Measurements from ENCODE around the gene SERPINE2. TPM values are rescaled to one million over a fixed set of nuclear protein-coding genes. Genes with fewer than 3 reads are reported as not detected.

SERPINE2 gene
- polyA plus RNA-seq, 4 donors: 6.0 to 43.9 (median 21.0) TPM

GRCh38 chr2:223993634-223994232, 45.4 kb downstream of the SERPINE2 start:
- FAIRE-seq (no peak), DNase-seq (peak; percentile 82 to 85)
- Histone ChIP-seq H3K9me3 (ENCODE audit: control insufficient read depth in 2 of 2, insufficient read depth in 1 of 2, low read depth in 1 of 2, low read length in 1 of 2) (no peaks in the 10 kb centered on the region), H3K36me3 (ENCODE audit: control insufficient read depth in 3 of 3, insufficient read depth in 2 of 3, low read depth in 1 of 3, low read length in 3 of 3) (peaks cover 0 to 12% (median 0%) of the 10 kb centered on the region in 3 donors), H3K27ac (ENCODE audit: low read depth in 1 of 3, low read length in 2 of 3) (no peak overlapping the region), H3K4me1 (ENCODE audit: control insufficient read depth in 3 of 3, insufficient read depth in 2 of 3, low read depth in 1 of 3, low read length in 2 of 3) (peaks cover 5 to 31% (median 6%) of the 10 kb centered on the region in 3 donors), H3K27me3 (ENCODE audit: control insufficient read depth in 3 of 3, insufficient read depth in 3 of 3, low read length in 3 of 3) (no peaks in the 10 kb centered on the region), H3K4me3 (ENCODE audit: low read depth in 1 of 3, low read length in 3 of 3) (no peak overlapping the region)
- WGBS, 3 donors: 28 to 32% (median 29%) methylated on average over 5 of the region's 5 CpGs

GRCh38 chr2:223991611-223992010, 47.5 kb downstream of the SERPINE2 start:
- Histone ChIP-seq H3K36me3 (ENCODE audit: control insufficient read depth in 3 of 3, insufficient read depth in 2 of 3, low read depth in 1 of 3, low read length in 3 of 3) (peaks cover 0 to 12% (median 0%) of the 10 kb centered on the region in 3 donors), H3K4me3 (ENCODE audit: low read depth in 1 of 3, low read length in 3 of 3) (no peak overlapping the region), H3K4me1 (ENCODE audit: control insufficient read depth in 3 of 3, insufficient read depth in 2 of 3, low read depth in 1 of 3, low read length in 2 of 3) (peaks cover 5 to 18% (median 6%) of the 10 kb centered on the region in 3 donors), H3K27ac (ENCODE audit: low read depth in 1 of 3, low read length in 2 of 3) (no peak overlapping the region), H3K27me3 (ENCODE audit: control insufficient read depth in 3 of 3, insufficient read depth in 3 of 3, low read length in 3 of 3) (peaks cover 0 to 2% (median 0%) of the 10 kb centered on the region in 3 donors), H3K9me3 (ENCODE audit: control insufficient read depth in 2 of 2, insufficient read depth in 1 of 2, low read depth in 1 of 2, low read length in 1 of 2) (no peaks in the 10 kb centered on the region)
- no peak for DNase-seq
- 90 to 94% (median 92%) methylated on average over 12 of the region's 12 CpGs for WGBS, 3 donors
- FAIRE-seq: no peak

- Histone ChIP-seq H3K36me3 (ENCODE audit: control insufficient read depth in 3 of 3, insufficient read depth in 2 of 3, low read depth in 1 of 3, low read length in 3 of 3) (peaks cover 0 to 6% (median 0%) of the 10 kb centered on the region in 3 donors), H3K27me3 (ENCODE audit: control insufficient read depth in 3 of 3, insufficient read depth in 3 of 3, low read length in 3 of 3) (peaks cover 0 to 2% (median 0%) of the 10 kb centered on the region in 3 donors), H3K4me3 (ENCODE audit: low read depth in 1 of 3, low read length in 3 of 3) (no peak overlapping the region), H3K27ac (ENCODE audit: low read depth in 1 of 3, low read length in 2 of 3) (no peak overlapping the region), H3K9me3 (ENCODE audit: control insufficient read depth in 2 of 2, insufficient read depth in 1 of 2, low read depth in 1 of 2, low read length in 1 of 2) (no peaks in the 10 kb centered on the region), H3K4me1 (ENCODE audit: control insufficient read depth in 3 of 3, insufficient read depth in 2 of 3, low read depth in 1 of 3, low read length in 2 of 3) (peaks cover 5 to 10% (median 5%) of the 10 kb centered on the region in 3 donors)
- 66 to 84% (median 71%) methylated on average over 3 of the region's 3 CpGs for WGBS, 3 donors
- FAIRE-seq (no peak), DNase-seq (no peak)
Observed at GRCh38 chr2:223989856-223990232, 49.2 kb downstream of the SERPINE2 start.

GRCh38 chr2:223989206-223989855, 49.8 kb downstream of the SERPINE2 start:
- no peaks in the 10 kb centered on the region for H3K9me3 ChIP-seq (ENCODE audit: control insufficient read depth in 2 of 2, insufficient read depth in 1 of 2, low read depth in 1 of 2, low read length in 1 of 2)
- DNase-seq (peak; percentile 13 to 63), FAIRE-seq (no peak)
- peaks cover 0 to 2% (median 0%) of the 10 kb centered on the region in 3 donors for H3K27me3 ChIP-seq (ENCODE audit: control insufficient read depth in 3 of 3, insufficient read depth in 3 of 3, low read length in 3 of 3)
- WGBS, 3 donors: 26 to 68% (median 44%) methylated on average over 10 of the region's 10 CpGs
- peaks cover 0 to 10% (median 2%) of the 10 kb centered on the region in 3 donors for H3K36me3 ChIP-seq (ENCODE audit: control insufficient read depth in 3 of 3, insufficient read depth in 2 of 3, low read depth in 1 of 3, low read length in 3 of 3)
- H3K4me3 ChIP-seq (ENCODE audit: low read depth in 1 of 3, low read length in 3 of 3): no peak overlapping the region
- H3K4me1 ChIP-seq (ENCODE audit: control insufficient read depth in 3 of 3, insufficient read depth in 2 of 3, low read depth in 1 of 3, low read length in 2 of 3): peaks cover 5 to 6% (median 5%) of the 10 kb centered on the region in 3 donors
- no peak overlapping the region for H3K27ac ChIP-seq (ENCODE audit: low read depth in 1 of 3, low read length in 2 of 3)

GRCh38 chr2:223981241-223981640, 57.8 kb downstream of the SERPINE2 start:
- DNase-seq (no peak), FAIRE-seq (no peak)
- Histone ChIP-seq H3K27me3 (ENCODE audit: control insufficient read depth in 3 of 3, insufficient read depth in 3 of 3, low read length in 3 of 3) (no peaks in the 10 kb centered on the region), H3K27ac (ENCODE audit: low read depth in 1 of 3, low read length in 2 of 3) (no peak overlapping the region), H3K9me3 (ENCODE audit: control insufficient read depth in 2 of 2, insufficient read depth in 1 of 2, low read depth in 1 of 2, low read length in 1 of 2) (no peaks in the 10 kb centered on the region), H3K36me3 (ENCODE audit: control insufficient read depth in 3 of 3, insufficient read depth in 2 of 3, low read depth in 1 of 3, low read length in 3 of 3) (peaks cover 0 to 7% (median 2%) of the 10 kb centered on the region in 3 donors), H3K4me3 (ENCODE audit: low read depth in 1 of 3, low read length in 3 of 3) (no peak overlapping the region), H3K4me1 (ENCODE audit: control insufficient read depth in 3 of 3, insufficient read depth in 2 of 3, low read depth in 1 of 3, low read length in 2 of 3) (no peaks in the 10 kb centered on the region)
- WGBS, 3 donors: 90 to 100% (median 93%) methylated on average over 1 of the region's 1 CpG

GRCh38 chr2:223980803-223981202, 58.3 kb downstream of the SERPINE2 start:
- DNase-seq (no peak), FAIRE-seq (no peak)
- no peaks in the 10 kb centered on the region for H3K4me1 ChIP-seq (ENCODE audit: control insufficient read depth in 3 of 3, insufficient read depth in 2 of 3, low read depth in 1 of 3, low read length in 2 of 3)
- peaks cover 0 to 7% (median 2%) of the 10 kb centered on the region in 3 donors for H3K36me3 ChIP-seq (ENCODE audit: control insufficient read depth in 3 of 3, insufficient read depth in 2 of 3, low read depth in 1 of 3, low read length in 3 of 3)
- WGBS, 3 donors: 79 to 96% (median 90%) methylated on average over 4 of the region's 4 CpGs
- H3K9me3 ChIP-seq (ENCODE audit: control insufficient read depth in 2 of 2, insufficient read depth in 1 of 2, low read depth in 1 of 2, low read length in 1 of 2): no peaks in the 10 kb centered on the region
- H3K27me3 ChIP-seq (ENCODE audit: control insufficient read depth in 3 of 3, insufficient read depth in 3 of 3, low read length in 3 of 3): no peaks in the 10 kb centered on the region
- H3K27ac ChIP-seq (ENCODE audit: low read depth in 1 of 3, low read length in 2 of 3): no peak overlapping the region
- no peak overlapping the region for H3K4me3 ChIP-seq (ENCODE audit: low read depth in 1 of 3, low read length in 3 of 3)

GRCh38 chr2:223980397-223980735, 58.7 kb downstream of the SERPINE2 start:
- peaks cover 0 to 7% (median 2%) of the 10 kb centered on the region in 3 donors for H3K36me3 ChIP-seq (ENCODE audit: control insufficient read depth in 3 of 3, insufficient read depth in 2 of 3, low read depth in 1 of 3, low read length in 3 of 3)
- DNase-seq (no peak), FAIRE-seq (no peak)
- no peak overlapping the region for H3K27ac ChIP-seq (ENCODE audit: low read depth in 1 of 3, low read length in 2 of 3)
- no peaks in the 10 kb centered on the region for H3K9me3 ChIP-seq (ENCODE audit: control insufficient read depth in 2 of 2, insufficient read depth in 1 of 2, low read depth in 1 of 2, low read length in 1 of 2)
- WGBS, 3 donors: 69 to 91% (median 71%) methylated on average over 1 of the region's 1 CpG
- no peaks in the 10 kb centered on the region for H3K4me1 ChIP-seq (ENCODE audit: control insufficient read depth in 3 of 3, insufficient read depth in 2 of 3, low read depth in 1 of 3, low read length in 2 of 3)
- H3K4me3 ChIP-seq (ENCODE audit: low read depth in 1 of 3, low read length in 3 of 3): no peak overlapping the region
- H3K27me3 ChIP-seq (ENCODE audit: control insufficient read depth in 3 of 3, insufficient read depth in 3 of 3, low read length in 3 of 3): no peaks in the 10 kb centered on the region

- H3K4me3 ChIP-seq (ENCODE audit: low read depth in 1 of 3, low read length in 3 of 3): no peak overlapping the region
- H3K27ac ChIP-seq (ENCODE audit: low read depth in 1 of 3, low read length in 2 of 3): no peak overlapping the region
- peaks cover 0 to 7% (median 2%) of the 10 kb centered on the region in 3 donors for H3K36me3 ChIP-seq (ENCODE audit: control insufficient read depth in 3 of 3, insufficient read depth in 2 of 3, low read depth in 1 of 3, low read length in 3 of 3)
- no peaks in the 10 kb centered on the region for H3K27me3 ChIP-seq (ENCODE audit: control insufficient read depth in 3 of 3, insufficient read depth in 3 of 3, low read length in 3 of 3)
- no peak for DNase-seq
- H3K4me1 ChIP-seq (ENCODE audit: control insufficient read depth in 3 of 3, insufficient read depth in 2 of 3, low read depth in 1 of 3, low read length in 2 of 3): no peaks in the 10 kb centered on the region
- FAIRE-seq: no peak
- H3K9me3 ChIP-seq (ENCODE audit: control insufficient read depth in 2 of 2, insufficient read depth in 1 of 2, low read depth in 1 of 2, low read length in 1 of 2): no peaks in the 10 kb centered on the region
- WGBS, 3 donors: 77 to 91% (median 83%) methylated on average over 2 of the region's 2 CpGs
Observed at GRCh38 chr2:223979730-223980396, 59.2 kb downstream of the SERPINE2 start.

All from small intestine (tissue), 7 donors.